GM12891 (cell line): Measurements from ENCODE around the gene CCDC69.

Experiments used
- POLR2A ChIP-seq: IDR thresholded peaks from 2 replicates; pipeline ENCODE4 v1.6.1; 2011; ENCODE audit warnings: low read depth, low read length, control low read depth
- POLR2AphosphoS5 ChIP-seq: IDR thresholded peaks from 2 replicates; pipeline ENCODE4 v1.6.1; 2011; ENCODE audit warnings: low read depth, low read length, control low read depth

DNA sequence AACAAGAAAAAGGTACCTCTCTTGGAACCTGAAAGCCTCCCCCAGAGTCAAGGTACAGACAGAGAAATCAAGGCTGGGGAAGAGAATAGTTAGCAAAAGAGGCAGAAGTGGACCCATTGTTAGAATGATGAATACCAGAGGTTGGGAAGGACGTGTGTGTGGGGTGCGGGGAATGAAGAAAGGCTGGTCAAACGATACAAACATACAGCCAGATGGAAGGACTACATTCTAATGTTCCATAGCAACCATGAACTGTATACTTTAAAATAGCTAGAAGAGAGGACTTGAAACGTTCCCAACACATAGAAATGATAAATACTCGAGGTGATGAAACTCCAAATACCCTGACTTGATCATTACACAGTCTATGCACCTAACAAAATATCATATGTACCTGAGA, 7.1 kb downstream of the CCDC69 start:
- TF ChIP-seq POLR2AphosphoS5 (no peak), POLR2A (no peak)
